ENCODE results near the gene FLT4.

GRCh38 chr5:180600554-180601041 is 48.8 kb downstream of the FLT4 start:
- TF ChIP-seq EP300 (IDR thresholded peaks at IDR 0.05; ENCODE audit: borderline replicate concordance): no peak
- no peak for TF ChIP-seq REST (IDR thresholded peaks at IDR 0.05; ENCODE audit: low read depth)
- no peak for TF ChIP-seq RAD21 (IDR thresholded peaks at IDR 0.05; ENCODE audit: low read depth)
- TF ChIP-seq YY1 (IDR thresholded peaks at IDR 0.05; ENCODE audit: low read depth): no peak
- no peak for TF ChIP-seq CEBPB (IDR thresholded peaks at IDR 0.05)
- TF ChIP-seq EGR1 (IDR thresholded peaks at IDR 0.05): no peak
- no peak for TF ChIP-seq CREB1 (IDR thresholded peaks at IDR 0.05; ENCODE audit: low read depth)
- TF ChIP-seq USF1 (IDR thresholded peaks at IDR 0.05): no peak
- TF ChIP-seq FOXM1 (IDR thresholded peaks at IDR 0.05; ENCODE audit: borderline replicate concordance, low read depth): no peak
- no peak for TF ChIP-seq MAX (IDR thresholded peaks at IDR 0.05)
- TF ChIP-seq ZBTB7A (IDR thresholded peaks at IDR 0.05; ENCODE audit: low read depth): no peak
- no peak for TF ChIP-seq TAF1 (IDR thresholded peaks at IDR 0.05; ENCODE audit: low read depth)
- TF ChIP-seq TCF12 (IDR thresholded peaks at IDR 0.05; ENCODE audit: low read depth): no peak
- no peak for TF ChIP-seq TEAD4 (IDR thresholded peaks at IDR 0.05)

All from Ishikawa (cell line).